A549 (cell line): ENCODE data around the gene CEP83. TPM values are rescaled to one million over a fixed set of nuclear protein-coding genes. Genes with fewer than 3 reads are reported as not detected.

ENCODE experiments used
- ATAC-seq, 2 experiments: fragments of 200-7000 bp in 1 of 2; fragments of >200 bp in 1 of 2; cut with Nextera tagmentation in 1 of 2; cut with Tn5 transposase in 1 of 2; 3 replicates each; pipeline versions ENCODE4 v1.8.0 to v1.9.1; 2018 to 2020; ENCODE audit warnings: mild to moderate bottlenecking in 1 of 2, moderate library complexity in 1 of 2
- CTCF ChIA-PET: fragments of 300-600 bp; sonication (Branson Sonifier 250); formaldehyde crosslinking; extraction: SDS; loops from one replicate; lab custom pipeline; 2021; ENCODE audit warnings: antibody characterized with exemption, inconsistent platforms; lab: Yijun Ruan, JAX
- POLR2A ChIA-PET: fragments of 350-600 bp; formaldehyde crosslinking; extraction: SDS; loops from one replicate; lab custom pipeline; 2021; ENCODE audit warnings: antibody characterized with exemption, inconsistent platforms; lab: Yijun Ruan, JAX
- DNase-seq, 2 experiments: peaks; one replicate each; pipeline versions ENCODE4 v3.0.0 to v3.0.0-alpha.2; 2011 to 2016; ENCODE audit warnings: low read depth in 1 of 2, low spot score in 1 of 2
- FAIRE-seq: peaks from 2 replicates; lab custom pipeline; 2011; peaks lifted over from hg19 to GRCh38; lab: Jason Lieb, UNC
- H3K27ac ChIP-seq, 2 experiments: fragments of >200 bp; sonication (Bioruptor Twin); formaldehyde crosslinking; 3 replicates each; pipeline ENCODE4 v1.5.1; 2016 to 2017
- H3K4me1 ChIP-seq: fragments of >200 bp; sonication (Bioruptor Twin); formaldehyde crosslinking; 3 replicates; pipeline ENCODE4 v1.6.1; 2016
- H3K4me2 ChIP-seq: fragments of >200 bp; sonication (Bioruptor Twin); formaldehyde crosslinking; 3 replicates; pipeline ENCODE4 v1.6.1; 2016
- H3K4me3 ChIP-seq: fragments of >200 bp; sonication (Bioruptor Twin); formaldehyde crosslinking; 3 replicates; pipeline ENCODE4 v1.5.1; 2016
- H3K9me3 ChIP-seq: fragments of >200 bp; sonication (Bioruptor Twin); formaldehyde crosslinking; 3 replicates; pipeline ENCODE4 v1.6.1; 2016
- ATOH8 ChIP-seq: fragments of 250-450 bp; sonication (Bioruptor Pico); IDR thresholded peaks from 2 replicates; pipeline ENCODE4 v1.5.0; 2020; ENCODE audit warnings: low read depth, mild to moderate bottlenecking, moderate library complexity
- BHLHE40 ChIP-seq: IDR thresholded peaks from 2 replicates; pipeline ENCODE4 v1.6.1; 2012; ENCODE audit warnings: low read depth, low read length, inconsistent platforms
- CHD2 ChIP-seq: fragments of 150-350 bp; IDR thresholded peaks from 2 replicates; pipeline ENCODE4 v1.6.1; 2014; ENCODE audit warnings: low read length; ENCODE audit not compliant: partially characterized antibody
- E2F6 ChIP-seq: IDR thresholded peaks from 2 replicates; pipeline ENCODE4 v1.6.1; 2012; ENCODE audit warnings: low read depth, borderline replicate concordance
- FOXS1 ChIP-seq: fragments of 250-450 bp; sonication (Bioruptor Pico); IDR thresholded peaks from 2 replicates; pipeline ENCODE4 v1.5.0; 2020; ENCODE audit warnings: mild to moderate bottlenecking, moderate library complexity
- HEYL ChIP-seq: fragments of 250-450 bp; sonication (Bioruptor Pico); IDR thresholded peaks from 2 replicates; pipeline ENCODE4 v1.8.0; 2021; ENCODE audit warnings: mild to moderate bottlenecking, moderate library complexity
- HMGXB4 ChIP-seq: fragments of 250-450 bp; sonication (Bioruptor Pico); IDR thresholded peaks from 2 replicates; pipeline ENCODE4 v1.5.0; 2021; ENCODE audit warnings: mild to moderate bottlenecking, moderate library complexity, borderline replicate concordance
- KDM5A ChIP-seq: fragments of 200-600 bp; sonication (generic); IDR thresholded peaks from 2 replicates; pipeline ENCODE4 v1.6.1; 2016; ENCODE audit warnings: antibody characterized with exemption, mild to moderate bottlenecking
- MAZ ChIP-seq: fragments of 150-350 bp; IDR thresholded peaks from 2 replicates; pipeline ENCODE4 v1.6.1; 2014; ENCODE audit warnings: antibody characterized with exemption, low read depth, low read length, borderline replicate concordance
- MYC ChIP-seq: IDR thresholded peaks from 2 replicates; pipeline ENCODE4 v1.6.1; 2012; ENCODE audit warnings: mild to moderate bottlenecking, inconsistent platforms, low read length, improper control_type of control experiment, borderline replicate concordance
- PHF8 ChIP-seq: fragments of 200-600 bp; sonication (generic); IDR thresholded peaks from 2 replicates; pipeline ENCODE4 v1.6.1; 2016; ENCODE audit warnings: low read depth, mild to moderate bottlenecking, antibody characterized with exemption, moderate library complexity, borderline replicate concordance
- REST ChIP-seq: fragments of 200-600 bp; sonication (generic); IDR thresholded peaks from 2 replicates; pipeline ENCODE4 v1.6.1; 2016; ENCODE audit warnings: antibody characterized with exemption, mild to moderate bottlenecking, moderate library complexity
- USF2 ChIP-seq: fragments of 450-650 bp; IDR thresholded peaks from 2 replicates; pipeline ENCODE4 v1.6.1; 2014; ENCODE audit warnings: antibody characterized with exemption
- ZC3H11A ChIP-seq: fragments of 450-650 bp; IDR thresholded peaks from 2 replicates; pipeline ENCODE4 v1.6.1; 2014; ENCODE audit warnings: antibody characterized with exemption, mild to moderate bottlenecking
- WGBS: methylation state at CpG from one replicate; pipeline ENCODE4 v1.1.6; 2017; ENCODE audit errors: missing lambda C conversion rate; 5-methylcytosine and 5-hydroxymethylcytosine counted together
- polyA plus RNA-seq, 4 experiments: library from polyadenylated mRNA; depleted of rRNA in 3 of 4; stranded (reverse); fragments of >200 nt; fragmentation: RNase III in 1 of 4; extraction: RNeasy Plus Mini Kit Qiagen cat#74134 plus additional on column Dnase treatment in 1 of 4; gene quantifications; 2 replicates in 3 of 4; 3 replicates in 1 of 4; pipeline ENCODE4 v1.2.3, GENCODE V29; 2011 to 2017

The CEP83 gene
- polyA plus RNA-seq, 2 of the 4 experiments (the other 2 are of a cell fraction): 8.5 to 21.4 TPM

- no peak for FAIRE-seq
- TF ChIP-seq HEYL (CRISPR knock-in tag): no peak
- no peak for TF ChIP-seq REST
- no peak for TF ChIP-seq E2F6
- no peak for TF ChIP-seq ATOH8 (CRISPR knock-in tag)
- TF ChIP-seq CHD2: no peak
- no peak for TF ChIP-seq MAZ
- TF ChIP-seq BHLHE40: no peak
- no peak for TF ChIP-seq ZC3H11A
- no peak for TF ChIP-seq PHF8
- no peak for TF ChIP-seq FOXS1 (CRISPR knock-in tag)
- DNase-seq: no peak
- 76% methylated on average over 7 of the region's 7 CpGs for WGBS
- Histone ChIP-seq H3K4me1 (no peaks in the 10 kb centered on the region), H3K27ac (no peak overlapping the region), H3K4me2 (no peak overlapping the region), H3K4me3 (no peak overlapping the region), H3K9me3 (no peaks in the 10 kb centered on the region)
- no peak for ATAC-seq
- POLR2A ChIA-PET: no interaction called here
- CTCF ChIA-PET: no interaction called here
Observed at GRCh38 chr12:94282675-94283074, 177.0 kb downstream of the CEP83 start.

GRCh38 chr12:94280063-94280462 is 179.6 kb downstream of the CEP83 start:
- 67% methylated on average over 7 of the region's 7 CpGs for WGBS
- POLR2A ChIA-PET: no interaction called here
- no peaks in the 10 kb centered on the region for H3K9me3 ChIP-seq

More at GRCh38 chr12:94280063-94280462, 179.6 kb downstream of the CEP83 start:
- ATAC-seq (no peak), FAIRE-seq (no peak), DNase-seq (no peak)
- Histone ChIP-seq H3K27ac (no peak overlapping the region), H3K4me2 (no peak overlapping the region), H3K4me1 (no peaks in the 10 kb centered on the region), H3K4me3 (no peak overlapping the region)
- CTCF ChIA-PET: no interaction called here
- TF ChIP-seq USF2 (no peak), HMGXB4 (no peak), MYC (no peak), KDM5A (no peak), BHLHE40 (no peak)
